EH (cell line): ENCODE measurements around the gene SEMA4C.

Source experiments
- DNase-seq: peaks from one replicate; pipeline ENCODE4 v3.0.0-alpha.2; 2015; ENCODE audit warnings: low read depth

The SEMA4C gene

DNA sequence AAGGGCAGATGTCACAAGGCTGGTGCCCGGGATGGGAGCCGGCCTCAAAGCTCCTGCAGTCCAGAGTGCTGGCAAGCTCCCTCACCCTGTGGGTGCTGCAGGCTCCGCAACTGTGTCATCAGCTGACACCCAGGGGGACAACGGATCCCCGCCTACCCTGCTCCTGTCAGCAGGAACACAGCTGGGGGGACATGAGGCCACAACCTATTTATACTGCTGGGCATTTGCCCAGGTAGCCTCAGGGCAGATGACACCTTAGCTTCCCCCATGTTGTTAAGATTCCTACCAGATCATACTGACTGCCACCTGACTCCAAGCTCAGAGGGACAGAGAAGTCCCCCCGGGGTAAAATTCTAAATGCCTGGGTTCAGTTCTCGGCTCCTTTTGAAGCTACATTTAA is 27.3 kb downstream of the SEMA4C start:
- no peak for DNase-seq

- no peak for DNase-seq
Measured at GRCh38 chr2:96841701-96842495, 28.0 kb downstream of the SEMA4C start.

DNA sequence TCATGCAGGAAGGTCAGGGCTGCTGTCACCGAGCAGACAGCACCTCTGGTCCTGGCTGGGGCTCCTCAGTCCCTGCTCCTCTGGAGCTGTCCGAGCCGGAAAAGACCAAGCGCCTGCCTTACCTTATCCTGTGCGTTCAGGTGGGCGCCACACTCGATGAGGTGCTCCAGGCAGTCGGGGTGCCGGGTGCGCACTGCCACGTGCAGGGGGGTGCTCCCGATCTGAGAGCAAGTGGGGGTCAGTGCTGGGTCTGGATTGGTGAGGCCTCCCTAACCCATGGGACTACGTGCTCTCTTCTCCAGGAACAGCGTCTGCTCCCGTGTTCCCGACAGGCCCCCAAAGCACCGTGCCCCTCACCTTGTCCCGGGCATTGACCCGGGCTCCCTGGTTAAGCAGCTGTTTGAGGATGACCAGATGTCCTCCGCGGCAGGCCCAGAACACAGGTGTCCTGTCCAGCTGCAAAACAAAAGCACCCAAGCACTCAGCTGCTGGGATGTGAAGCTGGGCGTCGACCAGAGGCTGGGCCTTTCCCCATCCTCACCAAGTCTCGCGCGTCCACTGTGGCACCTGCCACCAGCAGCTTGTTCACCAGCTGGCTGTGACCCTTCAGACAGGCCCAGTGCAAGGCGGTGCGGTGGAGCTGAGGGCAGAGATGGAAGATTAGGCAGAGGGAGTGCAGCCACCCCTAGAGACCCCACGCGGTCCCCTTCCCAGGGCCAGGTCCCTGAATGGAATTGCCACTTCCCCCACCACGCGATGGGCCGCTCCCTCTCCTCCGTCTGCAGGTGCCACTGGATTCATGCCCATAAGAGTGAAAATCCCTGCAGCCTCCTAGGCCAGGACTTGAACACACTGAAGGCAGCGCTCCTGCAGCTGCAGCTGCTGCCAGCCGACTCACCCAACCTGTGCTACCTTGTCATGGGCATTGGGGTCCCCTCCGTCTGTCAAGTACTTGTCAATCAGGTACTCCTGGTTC is 29.7 kb downstream of the SEMA4C start:
- DNase-seq, result no peak

DNA sequence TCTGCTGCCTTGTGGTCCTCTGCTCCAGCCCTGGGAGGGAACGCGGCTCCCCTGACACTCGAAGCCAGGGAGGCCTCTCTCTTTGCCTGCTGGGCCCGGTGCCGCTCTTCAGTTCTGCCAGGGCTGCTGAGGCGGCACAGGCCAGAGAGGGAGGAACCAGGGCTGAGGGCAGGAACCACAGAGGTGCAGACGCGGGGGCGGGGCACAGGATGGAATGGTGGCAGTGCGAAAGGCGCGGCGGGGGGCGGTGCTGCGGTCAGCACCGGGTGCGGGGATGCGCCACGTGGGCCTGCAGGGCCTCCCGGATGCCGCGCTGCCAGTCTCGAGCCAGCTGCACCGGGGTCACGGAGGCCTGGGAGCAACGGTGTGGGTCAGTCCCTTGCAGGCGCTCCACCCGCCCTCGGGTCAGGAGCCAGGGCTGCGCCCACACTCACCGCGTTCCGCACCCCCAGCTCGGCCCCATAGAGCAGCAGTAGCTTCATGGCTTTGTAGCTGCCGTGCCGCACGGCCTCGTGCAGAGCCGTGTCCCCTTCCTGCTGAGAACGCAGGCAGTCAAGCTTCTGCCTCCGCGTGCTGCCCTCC is 30.5 kb downstream of the SEMA4C start:
- peak; percentile 47 for DNase-seq

DNA sequence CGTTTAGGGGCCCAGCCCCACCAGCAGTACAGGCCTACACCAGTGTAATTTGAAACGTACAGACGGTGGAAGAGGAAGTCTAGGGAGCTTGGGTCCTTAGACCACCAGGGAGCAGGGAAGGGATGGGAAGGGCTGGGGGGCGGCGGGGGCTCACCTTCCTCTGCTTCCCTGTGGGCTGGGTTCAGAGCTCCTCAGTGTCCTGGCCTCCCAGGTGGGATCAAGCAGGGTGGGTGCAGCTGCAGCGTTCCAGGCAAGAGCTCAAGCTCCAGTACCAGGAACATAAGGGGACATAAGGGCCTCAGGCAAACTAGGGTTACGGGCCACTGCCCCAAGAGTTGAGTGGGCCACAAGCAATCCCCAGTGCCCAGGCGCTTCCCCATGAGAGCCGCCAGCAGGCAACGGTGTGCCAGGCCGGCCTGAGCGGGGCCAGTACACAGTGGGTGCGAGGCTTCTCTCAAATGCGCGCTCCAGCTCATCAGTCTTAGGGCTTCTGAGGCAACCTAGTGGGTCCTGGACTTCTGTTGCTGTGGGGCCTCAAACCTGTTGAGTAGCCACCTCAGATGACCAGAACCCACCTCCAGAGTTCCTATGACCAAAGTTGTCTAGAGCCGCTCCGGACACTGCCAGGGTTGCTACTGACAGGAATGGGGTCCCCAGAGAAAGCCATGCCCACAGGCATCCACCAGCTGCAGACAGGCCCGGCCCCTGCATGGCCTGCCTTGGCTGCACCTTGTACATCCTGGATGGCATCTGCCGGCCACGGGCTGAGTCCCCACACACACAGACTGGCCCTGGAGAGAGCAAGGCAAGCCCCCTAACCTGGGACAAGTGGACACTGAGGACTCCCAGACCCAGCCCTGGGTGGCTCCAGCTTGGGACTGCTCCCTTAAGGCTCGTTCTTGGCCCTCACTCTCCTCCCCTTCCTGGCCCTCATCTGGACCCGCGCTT is 31.3 kb downstream of the SEMA4C start:
- DNase-seq, result no peak

- no peak for DNase-seq
Measured at GRCh38 chr2:96837575-96837974, 32.3 kb downstream of the SEMA4C start.

DNA sequence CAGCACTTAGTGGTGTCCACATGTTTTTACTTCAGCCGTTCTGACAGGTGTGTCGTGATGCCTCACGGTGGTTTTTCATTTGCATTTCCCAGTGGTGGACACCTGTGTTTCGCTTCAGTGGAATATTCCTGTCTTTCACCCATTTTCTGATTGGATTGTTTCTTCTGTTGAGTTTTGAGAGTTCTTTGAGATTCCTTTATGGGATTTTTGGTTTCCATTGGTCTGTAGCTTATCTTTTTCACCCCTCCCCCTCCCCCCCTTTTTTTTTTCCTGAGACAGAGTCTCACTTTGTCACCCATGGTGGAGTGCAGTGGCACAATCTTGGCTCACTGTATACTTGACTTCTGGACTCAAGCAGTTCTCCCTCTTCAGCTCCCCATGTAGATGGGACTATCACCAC is 34.0 kb downstream of the SEMA4C start:
- DNase-seq, result no peak

DNA sequence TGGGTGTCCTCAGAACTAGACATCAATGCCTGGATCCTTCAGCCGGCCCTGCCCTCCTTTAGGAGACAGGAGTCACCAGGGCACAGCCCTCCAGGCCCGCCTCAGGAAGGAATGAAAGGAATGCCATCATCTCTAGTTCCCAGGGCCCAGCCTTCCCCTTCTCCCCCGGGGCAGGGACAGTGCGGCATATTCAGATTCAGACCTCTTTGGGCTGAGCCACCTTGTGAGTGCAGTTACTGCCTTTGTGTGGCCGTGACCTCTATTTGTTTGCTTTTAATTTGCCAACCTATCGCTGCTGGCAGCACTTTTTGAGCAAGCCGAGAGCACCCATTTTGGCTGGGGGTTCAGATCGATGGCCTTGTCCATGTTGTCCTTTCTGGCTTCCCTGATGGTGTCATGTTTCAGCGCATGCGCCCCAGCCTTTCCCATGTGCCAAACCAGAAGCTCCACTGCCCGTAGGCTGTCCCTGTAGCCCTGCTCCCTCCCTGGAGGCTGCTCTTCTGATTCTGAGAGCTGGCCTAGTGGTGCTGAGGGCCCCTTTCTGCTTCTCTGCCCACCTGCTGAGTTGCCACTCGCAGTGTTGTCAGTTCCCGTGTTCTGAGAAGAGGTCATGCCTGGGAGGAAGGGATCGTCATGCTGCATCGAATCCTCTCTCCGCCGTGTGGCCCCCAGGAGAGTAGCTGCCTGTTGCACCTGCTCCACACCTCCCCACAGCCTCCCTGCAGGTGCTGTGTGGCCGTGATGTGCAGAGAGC is 36.9 kb downstream of the SEMA4C start:
- peak; percentile 86 for DNase-seq

DNA sequence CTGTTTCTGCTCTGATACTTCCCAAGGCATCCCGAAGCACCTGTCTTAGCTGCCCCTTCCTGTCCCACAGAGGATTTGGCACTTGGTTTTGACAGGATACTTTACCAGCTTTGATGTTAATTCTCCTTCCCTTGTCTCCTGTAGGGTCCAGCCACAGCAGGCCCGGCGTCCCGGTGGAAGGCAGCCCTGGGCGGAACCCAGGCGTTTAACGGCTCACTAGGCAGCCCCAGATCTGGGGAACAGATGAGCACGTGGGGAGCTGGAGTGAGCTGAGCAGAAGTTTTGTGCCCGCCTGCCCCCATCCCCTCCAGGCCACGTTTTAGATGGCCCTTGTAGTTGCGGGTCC is 37.5 kb downstream of the SEMA4C start:
- no peak for DNase-seq

DNA sequence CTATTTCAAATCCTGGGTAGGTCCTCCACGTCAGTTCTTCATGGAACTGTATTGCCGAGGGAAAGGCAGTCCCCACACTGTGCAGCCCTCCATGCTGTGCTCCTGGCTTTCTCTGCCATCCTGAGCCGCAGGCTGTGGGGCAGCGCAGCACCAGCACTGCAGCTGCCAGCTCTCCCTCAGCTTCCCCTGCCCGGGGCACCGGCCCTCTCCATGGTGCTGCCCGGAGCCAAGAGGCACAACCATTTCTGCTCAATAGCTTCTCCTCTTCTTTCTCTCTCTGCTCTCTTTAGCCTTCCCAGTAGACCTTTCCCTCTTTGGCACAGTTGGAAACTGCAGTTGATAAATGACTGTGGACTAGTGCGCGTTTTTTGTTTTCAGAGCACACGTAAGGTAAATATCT is 38.2 kb downstream of the SEMA4C start:
- peak; percentile 27 for DNase-seq

GRCh38 chr2:96830044-96830562 is 39.8 kb downstream of the SEMA4C start:
- DNase-seq, result no peak

DNA sequence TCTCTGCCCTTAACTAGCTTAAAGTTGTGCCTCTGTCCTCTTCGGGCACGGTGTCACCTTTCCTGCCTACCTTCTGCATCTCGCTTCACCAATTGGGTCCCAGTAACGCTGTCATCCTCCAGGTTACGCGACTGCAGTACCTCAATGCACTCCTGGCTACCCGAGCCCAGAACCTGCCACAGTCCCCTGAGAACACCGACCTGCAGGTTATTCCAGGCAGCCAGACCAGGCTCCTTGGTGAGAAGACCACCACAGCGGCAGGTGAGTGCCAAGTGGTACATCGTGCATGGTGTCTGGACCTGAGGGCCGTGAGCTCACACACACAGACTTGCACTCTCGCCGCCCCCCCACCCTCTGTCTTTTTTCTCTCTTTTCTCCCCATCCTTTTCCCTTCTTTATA is 41.0 kb downstream of the SEMA4C start:
- no peak for DNase-seq

GRCh38 chr2:96828436-96828835 is 41.4 kb downstream of the SEMA4C start:
- no peak for DNase-seq

DNA sequence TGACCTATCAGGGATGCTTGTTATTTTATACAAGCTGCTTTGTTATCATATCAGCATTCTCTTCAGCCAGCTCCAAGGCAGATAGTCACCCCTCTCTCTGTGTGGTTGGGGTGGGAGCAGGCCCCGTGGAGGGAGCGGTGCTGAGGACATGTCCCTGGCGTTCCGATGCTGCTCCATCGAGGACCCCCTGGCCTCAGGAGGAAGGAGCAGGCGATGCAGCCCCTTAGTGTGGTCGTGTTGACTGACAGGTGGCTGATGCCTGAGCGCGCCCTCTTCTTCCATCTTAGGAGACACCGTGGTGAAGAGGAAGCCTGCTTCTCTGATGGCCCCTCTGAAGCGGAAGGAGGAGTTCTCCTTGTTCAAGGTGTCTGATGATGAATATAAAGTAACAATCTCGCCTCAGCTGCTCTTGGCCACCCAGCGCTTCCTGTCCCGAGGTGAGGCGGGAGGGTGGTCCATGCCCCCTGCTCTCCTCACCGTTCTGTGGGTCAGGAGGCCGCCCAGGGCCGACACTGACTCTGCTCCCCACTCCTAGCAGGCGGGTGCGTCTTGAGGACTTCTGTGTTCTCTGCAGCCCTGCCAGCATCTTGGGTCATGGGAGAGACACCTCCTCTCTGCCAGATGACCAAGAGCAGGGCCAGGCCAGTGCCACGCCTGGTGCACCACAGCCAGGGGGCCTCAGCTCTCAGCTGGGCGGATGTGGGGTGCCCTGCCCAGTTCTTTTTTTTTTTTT is 43.2 kb downstream of the SEMA4C start:
- no peak for DNase-seq

DNA sequence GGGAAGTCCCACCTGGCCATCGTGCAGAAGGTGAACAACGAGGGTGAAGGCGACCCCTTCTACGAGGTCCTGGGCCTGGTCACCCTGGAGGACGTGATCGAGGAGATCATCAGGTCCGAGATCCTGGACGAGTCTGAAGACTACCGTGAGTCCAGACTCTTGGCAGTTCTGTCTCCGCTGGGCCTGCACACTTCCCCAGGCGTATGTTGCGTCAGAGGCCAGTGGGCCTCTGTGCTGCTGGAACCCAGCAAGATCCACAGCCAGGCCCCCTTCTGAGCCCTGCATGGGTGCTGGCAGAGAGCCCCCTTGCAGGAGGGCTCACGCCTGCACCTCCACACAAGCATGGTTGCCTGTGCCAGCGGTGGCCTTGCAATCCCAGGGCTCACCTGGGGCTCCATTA is 44.8 kb downstream of the SEMA4C start:
- no peak for DNase-seq

DNA sequence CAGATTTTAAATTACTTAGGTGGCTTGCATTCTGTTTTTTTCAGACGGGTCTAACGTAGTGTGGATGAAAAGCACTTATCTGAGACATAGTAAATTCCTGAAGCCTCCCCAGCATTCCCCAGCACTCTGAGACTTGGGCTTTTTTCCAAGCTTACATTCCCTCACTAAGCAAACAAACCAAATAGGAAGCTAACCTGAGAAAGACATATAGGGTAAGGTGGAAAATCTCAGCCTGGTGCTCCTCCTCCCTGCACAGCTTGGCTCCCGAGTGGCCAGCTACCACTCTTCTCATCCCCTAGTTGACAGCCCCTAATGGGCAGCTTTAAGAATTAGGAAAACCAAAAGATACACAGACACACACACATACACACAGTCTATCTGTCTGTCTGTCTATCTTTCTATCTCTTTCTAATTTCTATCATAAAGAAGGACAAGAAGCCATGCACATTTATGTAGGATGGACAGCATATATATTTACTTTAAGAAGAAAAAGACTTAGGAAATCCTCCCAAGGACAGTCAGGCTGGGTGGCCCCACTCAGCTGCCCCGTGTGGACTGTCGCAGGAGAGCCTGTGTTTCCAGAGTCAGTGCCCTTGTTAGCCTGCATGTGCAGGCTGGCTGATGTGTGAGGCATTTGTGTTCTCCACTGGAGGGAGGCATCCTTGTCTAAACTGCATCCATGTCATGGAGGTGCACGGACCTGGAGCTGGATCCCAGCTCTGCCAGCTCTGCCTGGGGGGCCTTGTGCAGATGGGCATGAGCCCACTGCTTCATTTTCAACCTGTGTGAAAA is 45.6 kb downstream of the SEMA4C start:
- DNase-seq, result peak; percentile 69

DNA sequence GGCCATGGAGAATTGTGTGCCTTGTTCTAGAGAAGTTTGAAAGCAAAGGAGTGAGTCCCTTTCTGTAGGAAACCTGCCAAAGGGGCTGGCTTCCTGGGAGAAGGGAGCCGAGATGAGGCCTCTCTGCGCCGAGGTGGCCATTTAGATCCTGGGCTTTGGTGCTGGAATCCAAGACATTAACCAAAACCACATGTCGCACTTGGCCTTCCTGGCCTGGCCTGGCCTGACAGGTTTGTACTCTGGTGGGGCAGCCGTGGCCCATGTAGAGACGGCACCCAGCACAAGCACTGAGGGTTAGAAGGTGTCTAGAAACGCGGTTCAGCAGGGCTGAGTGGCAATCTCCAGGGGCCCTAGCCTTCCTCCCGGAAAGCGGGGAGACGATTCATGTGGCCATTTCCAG is 46.7 kb downstream of the SEMA4C start:
- peak; percentile 21 for DNase-seq

GRCh38 chr2:96822786-96823185 is 47.1 kb downstream of the SEMA4C start:
- no peak for DNase-seq

- DNase-seq, result no peak
Measured at GRCh38 chr2:96821113-96821675, 48.7 kb downstream of the SEMA4C start.
